Panc1 (cell line): ENCODE measurements around the gene LTB4R. TPM values are rescaled to one million over a fixed set of nuclear protein-coding genes. Genes with fewer than 3 reads are reported as not detected.

Experiments
- ATAC-seq: fragments of 200-7000 bp; cut with Tn5 transposase; 2 replicates; pipeline ENCODE4 v1.9.1; 2020; ENCODE audit warnings: mild to moderate bottlenecking, moderate library complexity
- BruUV-seq: library from RNA; stranded (reverse); fragments of 400-500 nt; replicated peaks from 2 replicates; lab custom pipeline; 2021; lab: Mats Ljungman, UMichigan
- CTCF ChIA-PET: fragments of 300-600 bp; sonication (Branson Sonifier 250); formaldehyde crosslinking; loops from one replicate; lab custom pipeline; 2022; ENCODE audit warnings: antibody characterized with exemption; lab: Charles Lee
- POLR2A ChIA-PET: fragments of 300-600 bp; sonication (Branson Sonifier 250); formaldehyde crosslinking; loops from one replicate; lab custom pipeline; 2022; ENCODE audit warnings: antibody characterized with exemption; lab: Charles Lee
- DNase-seq: peaks from one replicate; pipeline ENCODE4 v3.0.0-alpha.2; 2010; ENCODE audit warnings: low read depth, low spot score
- H3K27ac ChIP-seq: 2 replicates; pipeline ENCODE4 v1.5.1; 2011; ENCODE audit warnings: mild to moderate bottlenecking, low read length, inconsistent platforms
- H3K27me3 ChIP-seq: fragments of 200-500 bp; sonication (Bioruptor generic); 2 replicates; pipeline ENCODE4 v1.6.0; 2014; ENCODE audit warnings: low read length, inconsistent platforms; ENCODE audit not compliant: control insufficient read depth, insufficient read depth
- H3K36me3 ChIP-seq: fragments of 200-500 bp; sonication (Bioruptor generic); 2 replicates; pipeline ENCODE4 v1.5.1; 2014; ENCODE audit warnings: inconsistent platforms, mild to moderate bottlenecking, low read length, moderate library complexity; ENCODE audit not compliant: control insufficient read depth, insufficient read depth
- H3K4me1 ChIP-seq: 2 replicates; pipeline ENCODE4 v1.5.1; 2011; ENCODE audit warnings: inconsistent platforms, mild to moderate bottlenecking, low read length, moderate library complexity; ENCODE audit not compliant: control insufficient read depth, insufficient read depth
- H3K4me3 ChIP-seq, 2 experiments: 2 replicates each; pipeline ENCODE4 v1.5.1; 2011 to 2012; ENCODE audit warnings: low read depth in 2 of 2, low read length in 2 of 2, mild to moderate bottlenecking in 2 of 2, inconsistent platforms in 1 of 2, moderate library complexity in 1 of 2
- H3K9me3 ChIP-seq: fragments of 200-500 bp; sonication (Bioruptor generic); 2 replicates; pipeline ENCODE4 v1.5.1; 2014; ENCODE audit warnings: low read depth, mild to moderate bottlenecking, inconsistent platforms, low read length, moderate library complexity; ENCODE audit not compliant: control insufficient read depth, insufficient read depth
- POLR2AphosphoS5 ChIP-seq: IDR thresholded peaks from 2 replicates; pipeline ENCODE4 v1.6.1; 2012; ENCODE audit warnings: mild to moderate bottlenecking, low read depth, low read length, moderate library complexity
- REST ChIP-seq, 2 experiments: IDR thresholded peaks; 2 replicates each; pipeline ENCODE4 v1.6.1; 2011 to 2012; ENCODE audit warnings: low read depth in 2 of 2, control low read depth in 1 of 2, low read length in 1 of 2, mild to moderate bottlenecking in 1 of 2, moderate library complexity in 1 of 2; ENCODE audit not compliant: insufficient read depth in 1 of 2
- SIN3A ChIP-seq: IDR thresholded peaks from 2 replicates; pipeline ENCODE4 v1.6.1; 2012; ENCODE audit warnings: low read depth, mild to moderate bottlenecking, low read length, moderate library complexity, borderline replicate concordance; ENCODE audit not compliant: insufficient read depth
- TCF7L2 ChIP-seq: IDR thresholded peaks from 2 replicates; pipeline ENCODE4 v1.6.1; 2011; ENCODE audit warnings: mild to moderate bottlenecking, low read depth, low read length, inconsistent platforms
- in situ Hi-C: cut with HindIII; loops from 2 replicates; pipeline ENCODE4 v1.10.0; 2016; ENCODE audit warnings: low sequenced_read_pairs, low pct_unique_long_range_greater_than_20kb
- intact Hi-C: fragments of 100-400 bp; cut with micrococcal nuclease; formaldehyde crosslinking; loops from one replicate; pipeline ENCODE4 v1.10.0; 2022; ENCODE audit not compliant: unreplicated experiment
- total RNA-seq: library from RNA; stranded (reverse); gene quantifications from one replicate; pipeline ENCODE4 v1.2.1, GENCODE V29; 2021; ENCODE audit not compliant: unreplicated experiment
- TF ChIP-seq, protein P1 (sequence below): fragments of 450-650 bp; IDR thresholded peaks from 2 replicates; pipeline ENCODE4 v1.5.1; 2017; ENCODE audit warnings: mild to moderate bottlenecking

The LTB4R gene
- total RNA-seq, 1 experiment from 2014 or later: 4.8 TPM

GRCh38 chr14:24366721-24367513, 55.6 kb downstream of the LTB4R start:
- Histone ChIP-seq H3K9me3 (no peaks in the 10 kb centered on the region), H3K4me1 (peaks cover 6% of the 10 kb centered on the region), H3K36me3 (no peaks in the 10 kb centered on the region; the same call in 1 of the 2 replicates), H3K4me3 (peak overlapping the region; percentile 35 to 53), H3K27ac (0 out of 2 replicates have a peak overlapping the region, but pooled peaks have one; percentile 23), H3K27me3 (no peaks in the 10 kb centered on the region)
- in situ Hi-C loops (no loop called here), intact Hi-C loops (no loop called here)
- no TSS peak for BruUV-seq
- POLR2A ChIA-PET: no interaction called here
- CTCF ChIA-PET: interaction anchor here (0.7 to 2.3 kb wide), 3 partner anchors 33 to 108 kb away, joined by 7 to 46 read pairs (median 8); partner anchors contain the start of gene KHNYN
- TF ChIP-seq REST (IDR thresholded peaks at IDR 0.05; ENCODE audit: insufficient read depth in 1 of 2, low read depth in 2 of 2, low read length in 1 of 2) (no peak), SIN3A (no peak), POLR2AphosphoS5 (no peak), TCF7L2 (no peak)
- TF ChIP-seq, protein P1, sequence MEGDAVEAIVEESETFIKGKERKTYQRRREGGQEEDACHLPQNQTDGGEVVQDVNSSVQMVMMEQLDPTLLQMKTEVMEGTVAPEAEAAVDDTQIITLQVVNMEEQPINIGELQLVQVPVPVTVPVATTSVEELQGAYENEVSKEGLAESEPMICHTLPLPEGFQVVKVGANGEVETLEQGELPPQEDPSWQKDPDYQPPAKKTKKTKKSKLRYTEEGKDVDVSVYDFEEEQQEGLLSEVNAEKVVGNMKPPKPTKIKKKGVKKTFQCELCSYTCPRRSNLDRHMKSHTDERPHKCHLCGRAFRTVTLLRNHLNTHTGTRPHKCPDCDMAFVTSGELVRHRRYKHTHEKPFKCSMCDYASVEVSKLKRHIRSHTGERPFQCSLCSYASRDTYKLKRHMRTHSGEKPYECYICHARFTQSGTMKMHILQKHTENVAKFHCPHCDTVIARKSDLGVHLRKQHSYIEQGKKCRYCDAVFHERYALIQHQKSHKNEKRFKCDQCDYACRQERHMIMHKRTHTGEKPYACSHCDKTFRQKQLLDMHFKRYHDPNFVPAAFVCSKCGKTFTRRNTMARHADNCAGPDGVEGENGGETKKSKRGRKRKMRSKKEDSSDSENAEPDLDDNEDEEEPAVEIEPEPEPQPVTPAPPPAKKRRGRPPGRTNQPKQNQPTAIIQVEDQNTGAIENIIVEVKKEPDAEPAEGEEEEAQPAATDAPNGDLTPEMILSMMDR: no peak
- ATAC-seq (peak; percentile 79), DNase-seq (no peak)

Other genes starting within 250 kb of the LTB4R start
- gene CPNE6, start 239.9 kb upstream of the LTB4R start, total RNA-seq: not detected
- 24.5 TPM for gene PCK2, start 217.2 kb upstream of the LTB4R start, total RNA-seq
- gene DCAF11, start 196.7 kb upstream of the LTB4R start, total RNA-seq: 37.4 TPM
- 1.4 TPM for gene NRL, start 196.6 kb upstream of the LTB4R start, total RNA-seq
- gene FITM1, start 180.8 kb upstream of the LTB4R start, total RNA-seq: 0.46 TPM
- gene PSME1, start 175.3 kb upstream of the LTB4R start, total RNA-seq: 130 TPM
- 42.5 TPM for gene EMC9, start 169.9 kb upstream of the LTB4R start, total RNA-seq
- 188 TPM for gene PSME2, start 164.9 kb upstream of the LTB4R start, total RNA-seq
- 48.6 TPM for gene RNF31, start 164.0 kb upstream of the LTB4R start, total RNA-seq
- 24.5 TPM for gene IRF9, start 150.2 kb upstream of the LTB4R start, total RNA-seq
- gene REC8, start 139.4 kb upstream of the LTB4R start, total RNA-seq: 9.8 TPM
- gene IPO4, start 122.7 kb upstream of the LTB4R start, total RNA-seq: 103 TPM
- 44.7 TPM for gene TM9SF1, start 116.1 kb upstream of the LTB4R start, total RNA-seq
- gene TSSK4, start 105.8 kb upstream of the LTB4R start, total RNA-seq: not detected
- gene CHMP4A, start 98.0 kb upstream of the LTB4R start, total RNA-seq: 42.4 TPM
- 8.9 TPM for gene MDP1, start 95.4 kb upstream of the LTB4R start, total RNA-seq
- 155 TPM for gene NEDD8, start 79.1 kb upstream of the LTB4R start, total RNA-seq
- 45.9 TPM for gene GMPR2, start 78.6 kb upstream of the LTB4R start, total RNA-seq
- 53.8 TPM for gene TINF2, start 68.9 kb upstream of the LTB4R start, total RNA-seq
- 2.3 TPM for gene TGM1, start 48.3 kb upstream of the LTB4R start, total RNA-seq
- 30.9 TPM for gene RABGGTA, start 39.9 kb upstream of the LTB4R start, total RNA-seq
- gene DHRS1, start 11.7 kb upstream of the LTB4R start, total RNA-seq: 8.9 TPM
- gene NOP9, start 11.7 kb upstream of the LTB4R start, total RNA-seq: 25.3 TPM
- gene CIDEB, start 3.5 kb upstream of the LTB4R start, total RNA-seq: 0.18 TPM
- 6.9 TPM for gene LTB4R2, start 1.4 kb upstream of the LTB4R start, total RNA-seq
- 0.21 TPM for gene ADCY4, start 23.6 kb downstream of the LTB4R start, total RNA-seq
- not detected for gene RIPK3, start 28.5 kb downstream of the LTB4R start, total RNA-seq
- gene NFATC4, start 56.7 kb downstream of the LTB4R start, total RNA-seq: 0.36 TPM
- 0.31 TPM for gene NYNRIN, start 87.5 kb downstream of the LTB4R start, total RNA-seq
- gene CBLN3, start 118.2 kb downstream of the LTB4R start, total RNA-seq: 1.0 TPM
- gene KHNYN, start 118.5 kb downstream of the LTB4R start, total RNA-seq: 37.6 TPM
- gene SDR39U1, start 131.3 kb downstream of the LTB4R start, total RNA-seq: 54.2 TPM
- gene CMA1, start 196.8 kb downstream of the LTB4R start, total RNA-seq: not detected